WERI-Rb-1 (cell line): ENCODE results near the gene DNM2.
"Not testable (repeated sequence)": the region's sequence is repeated elsewhere in the genome, so short reads cannot be mapped to it uniquely, and the experiment has no call there.

ENCODE experiments used
- DNase-seq: peaks from one replicate; pipeline ENCODE4 v3.0.0-alpha.2; 2020
- H3K27ac ChIP-seq: fragments of 250-450 bp; sonication (Bioruptor Pico); 2 replicates; pipeline ENCODE4 v1.5.1; 2020; ENCODE audit warnings: mild to moderate bottlenecking, moderate library complexity
- H3K27me3 ChIP-seq: fragments of 250-450 bp; sonication (Bioruptor Pico); 2 replicates; pipeline ENCODE4 v1.5.1; 2021; ENCODE audit warnings: mild to moderate bottlenecking, low read depth, moderate library complexity; ENCODE audit not compliant: insufficient read depth, severe bottlenecking
- H3K36me3 ChIP-seq: fragments of 250-450 bp; sonication (Bioruptor Pico); 2 replicates; pipeline ENCODE4 v1.5.1; 2020; ENCODE audit warnings: mild to moderate bottlenecking, moderate library complexity
- H3K4me3 ChIP-seq: 2 replicates; pipeline ENCODE4 v1.5.1; 2011; ENCODE audit warnings: low read depth, mild to moderate bottlenecking, control low read depth, low read length
- H3K9me3 ChIP-seq: fragments of 250-450 bp; sonication (Bioruptor Pico); 2 replicates; pipeline ENCODE4 v1.5.1; 2021; ENCODE audit warnings: mild to moderate bottlenecking, moderate library complexity; ENCODE audit not compliant: severe bottlenecking
- CTCF ChIP-seq: IDR thresholded peaks from 2 replicates; pipeline ENCODE4 v1.5.1; 2011; ENCODE audit warnings: low read depth, mild to moderate bottlenecking, control low read depth, inconsistent platforms, low read length

DNM2 gene

GRCh38 chr19:10831987-10832938 is 114.4 kb downstream of the DNM2 start:
- no peak for DNase-seq
- H3K36me3 ChIP-seq: peaks cover 58% of the 10 kb centered on the region
- H3K27ac ChIP-seq: no peak overlapping the region; the same call in none of the 2 replicates
- peaks cover 7% of the 10 kb centered on the region for H3K9me3 ChIP-seq
- no peak for TF ChIP-seq CTCF
- H3K27me3 ChIP-seq: no peaks in the 10 kb centered on the region
- H3K4me3 ChIP-seq: no peak overlapping the region

GRCh38 chr19:10832939-10833296 is 115.0 kb downstream of the DNM2 start:
- no peak overlapping the region for H3K4me3 ChIP-seq
- no peak overlapping the region for H3K27ac ChIP-seq
- TF ChIP-seq CTCF: no peak
- no peaks in the 10 kb centered on the region for H3K27me3 ChIP-seq
- DNase-seq: no peak
- H3K9me3 ChIP-seq: peaks cover 7% of the 10 kb centered on the region
- H3K36me3 ChIP-seq: peaks cover 58% of the 10 kb centered on the region

- H3K27me3 ChIP-seq: no peaks in the 10 kb centered on the region
Observed at GRCh38 chr19:10835089-10835753, 117.3 kb downstream of the DNM2 start.

GRCh38 chr19:10835754-10836478 is 118.0 kb downstream of the DNM2 start, which contains the start of gene TMED1:
TMED1 (minus strand) TSS chr19:10836212; CDS start chr19:10836191, 21 bp downstream.
- peaks cover 40% of the 10 kb centered on the region for H3K36me3 ChIP-seq
- TF ChIP-seq CTCF: no peak
- peaks cover 10% of the 10 kb centered on the region for H3K9me3 ChIP-seq
- H3K27ac ChIP-seq: peak within 1 kb of the TSS; percentile 91
- H3K4me3 ChIP-seq: peak within 1 kb of the TSS; percentile 69
- peak; percentile 99 for DNase-seq
- no peaks in the 10 kb centered on the region for H3K27me3 ChIP-seq

More at GRCh38 chr19:10835089-10835753, 117.3 kb downstream of the DNM2 start:
- Histone ChIP-seq H3K27ac (peak overlapping the region; percentile 27; the same call in 1 of the 2 replicates), H3K36me3 (peaks cover 47% of the 10 kb centered on the region), H3K4me3 (no peak overlapping the region), H3K9me3 (peaks cover 10% of the 10 kb centered on the region)
- TF ChIP-seq CTCF: no peak
- no peak for DNase-seq

- peaks cover 34% of the 10 kb centered on the region for H3K36me3 ChIP-seq
- H3K4me3 ChIP-seq: peak overlapping the region; percentile 69
- TF ChIP-seq CTCF: no peak
- H3K27ac ChIP-seq: peak overlapping the region; percentile 91
- H3K27me3 ChIP-seq: no peaks in the 10 kb centered on the region
- peaks cover 10% of the 10 kb centered on the region for H3K9me3 ChIP-seq
- DNase-seq: peak; percentile 78
Observed at GRCh38 chr19:10836479-10837330, 118.8 kb downstream of the DNM2 start.

- peaks cover 25% of the 10 kb centered on the region for H3K36me3 ChIP-seq
- not testable (repeated sequence) for H3K27ac ChIP-seq, H3K9me3 ChIP-seq, H3K27me3 ChIP-seq, H3K4me3 ChIP-seq, DNase-seq
Observed at GRCh38 chr19:10837649-10838048, 119.8 kb downstream of the DNM2 start.
